K562 (cell line): ENCODE data around the gene C1QTNF5. TPM values are rescaled to one million over a fixed set of nuclear protein-coding genes. Genes with fewer than 3 reads are reported as not detected.

Source experiments
- CTBP1 ChIP-seq: fragments of 450-650 bp; IDR thresholded peaks from 2 replicates; pipeline ENCODE4 v1.6.1; 2016; ENCODE audit warnings: borderline replicate concordance
- ELF1 ChIP-seq: fragments of 200-800 bp; sonication (Bioruptor generic); IDR thresholded peaks from 2 replicates; pipeline ENCODE4 v1.6.1; 2016; ENCODE audit warnings: missing genetic modification characterization, missing compliant biosample characterization
- L3MBTL2 ChIP-seq: fragments of 450-650 bp; IDR thresholded peaks from 2 replicates; pipeline ENCODE4 v1.6.1; 2016; ENCODE audit warnings: mild to moderate bottlenecking, moderate library complexity
- MTA3 ChIP-seq: fragments of 450-650 bp; formaldehyde crosslinking; IDR thresholded peaks from 2 replicates; pipeline ENCODE4 v1.6.1; 2017; ENCODE audit warnings: mild to moderate bottlenecking, borderline replicate concordance
- MYC ChIP-seq, 2 experiments: fragments of 250-450 bp in 1 of 2; sonication (Bioruptor Pico) in 1 of 2; IDR thresholded peaks; 2 replicates each; pipeline versions ENCODE4 v1.5.1 to v1.6.1; 2012 to 2021; ENCODE audit warnings: low read depth in 2 of 2, borderline replicate concordance in 1 of 2, improper control_type of control experiment in 1 of 2, low read length in 1 of 2, mild to moderate bottlenecking in 1 of 2, moderate library complexity in 1 of 2
- PKNOX1 ChIP-seq: fragments of 450-650 bp; IDR thresholded peaks from 2 replicates; pipeline ENCODE4 v1.6.1; 2016
- ZNF121 ChIP-seq: sonication (generic); formaldehyde crosslinking; conservative IDR thresholded peaks from 2 replicates; pipeline ENCODE4 v1.8.0; 2022; ENCODE audit warnings: missing genetic modification reagents
- polyA plus RNA-seq, 8 experiments: library from polyadenylated mRNA; depleted of rRNA in 4 of 8; stranded (reverse) in 5 of 8; unstranded in 3 of 8; fragments of >200 nt; fragmentation: Nextera tagmentation in 2 of 8; fragmentation: Illumina TruSeq in 1 of 8; extraction: Ambion mirVana in 2 of 8; extraction: Trizol in 1 of 8; gene quantifications; 2 replicates each; pipeline versions ENCODE4 v1.2.1 to v1.2.3, GENCODE V29; 2011 to 2014; ENCODE audit warnings: inconsistent platforms in 1 of 8, missing spikeins in 1 of 8
- total RNA-seq, 7 experiments: library from RNA; depleted of rRNA in 6 of 7; stranded (reverse); fragments of >200 nt in 6 of 7; fragmentation: Illumina TruSeq in 2 of 7; extraction: Trizol in 2 of 7; gene quantifications; 2 replicates each; pipeline versions ENCODE4 v1.2.1 to v1.2.3, GENCODE V29; 2011 to 2021; ENCODE audit warnings: low replicate concordance in 1 of 7
- TF ChIP-seq, protein P1 (sequence below): sonication (generic); formaldehyde crosslinking; IDR thresholded peaks from 2 replicates; pipeline ENCODE4 v1.8.0; 2022; ENCODE audit warnings: mild to moderate bottlenecking, missing genetic modification reagents

Gene C1QTNF5
- total and polyA plus RNA-seq, 9 of the 15 experiments (the other 6 are each of a cell fraction or from before 2014, with no cell fraction given): 0.07 to 0.76 (median 0.24) TPM; not detected in 1

GRCh38 chr11:119377112-119377901 is 36.6 kb upstream of the C1QTNF5 start (continued):
- TF ChIP-seq MYC (IDR thresholded peaks at IDR 0.05; ENCODE audit: low read depth, low read length) (0 out of 2 replicates have a peak, but pooled peaks have one; percentile 20), MYC (CRISPR knock-in tag; IDR thresholded peaks at IDR 0.05; ENCODE audit: borderline replicate concordance, low read depth) (no peak), ZNF121 (CRISPR knock-in tag) (0 out of 2 replicates have a peak, but pooled peaks have one; percentile 15), MTA3 (peak; percentile 34; the same call in 1 of the 2 replicates), PKNOX1 (peak; percentile 33; the same call in 1 of the 2 replicates), L3MBTL2 (peak; percentile 14; the same call in 1 of the 2 replicates), CTBP1 (peak; percentile 81; the same call in 1 of the 2 replicates), ELF1 (tag) (0 out of 2 replicates have a peak, but pooled peaks have one; percentile 13)
- TF ChIP-seq, protein P1, sequence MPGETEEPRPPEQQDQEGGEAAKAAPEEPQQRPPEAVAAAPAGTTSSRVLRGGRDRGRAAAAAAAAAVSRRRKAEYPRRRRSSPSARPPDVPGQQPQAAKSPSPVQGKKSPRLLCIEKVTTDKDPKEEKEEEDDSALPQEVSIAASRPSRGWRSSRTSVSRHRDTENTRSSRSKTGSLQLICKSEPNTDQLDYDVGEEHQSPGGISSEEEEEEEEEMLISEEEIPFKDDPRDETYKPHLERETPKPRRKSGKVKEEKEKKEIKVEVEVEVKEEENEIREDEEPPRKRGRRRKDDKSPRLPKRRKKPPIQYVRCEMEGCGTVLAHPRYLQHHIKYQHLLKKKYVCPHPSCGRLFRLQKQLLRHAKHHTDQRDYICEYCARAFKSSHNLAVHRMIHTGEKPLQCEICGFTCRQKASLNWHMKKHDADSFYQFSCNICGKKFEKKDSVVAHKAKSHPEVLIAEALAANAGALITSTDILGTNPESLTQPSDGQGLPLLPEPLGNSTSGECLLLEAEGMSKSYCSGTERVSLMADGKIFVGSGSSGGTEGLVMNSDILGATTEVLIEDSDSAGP (CRISPR knock-in tag): peak; percentile 69; the same call in 1 of the 2 replicates
- TF ChIP-seq, all 486 proteins: peak for 18
